ENCODE measurements around the gene ABCC3. TPM values are rescaled to one million over a fixed set of nuclear protein-coding genes. Genes with fewer than 3 reads are reported as not detected.
A peak's percentile ranks its signal among the peaks of the same experiment; 100 is the strongest.

Gene ABCC3
- total RNA-seq, 1 donor from 2014 or later, result 0.68 TPM

DNA sequence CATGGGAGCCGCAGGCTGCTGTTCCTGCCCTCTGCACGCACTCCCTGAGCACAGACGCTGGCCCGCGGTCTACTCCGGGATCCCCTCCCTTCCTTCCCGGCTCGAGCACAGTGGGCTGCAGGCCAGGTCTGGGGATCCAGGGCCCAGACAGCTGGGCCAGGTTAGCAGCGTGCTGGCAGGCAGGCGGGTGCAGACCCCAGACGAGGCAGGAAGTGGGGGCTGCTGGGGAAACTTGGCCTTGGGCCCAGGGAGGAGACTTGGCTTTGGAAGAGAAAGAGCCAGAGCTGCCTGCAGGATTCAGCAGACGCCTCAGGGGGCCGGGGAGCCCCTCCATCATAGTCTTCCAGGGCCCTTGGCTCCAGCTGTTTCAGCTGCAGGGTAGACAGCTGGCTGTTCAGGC is 30.2 kb upstream of the ABCC3 start:
- DNase-seq (ENCODE audit: missing footprints), result peak; percentile 89
- intact Hi-C loops (cut with DNase I), result no loop called here

DNA sequence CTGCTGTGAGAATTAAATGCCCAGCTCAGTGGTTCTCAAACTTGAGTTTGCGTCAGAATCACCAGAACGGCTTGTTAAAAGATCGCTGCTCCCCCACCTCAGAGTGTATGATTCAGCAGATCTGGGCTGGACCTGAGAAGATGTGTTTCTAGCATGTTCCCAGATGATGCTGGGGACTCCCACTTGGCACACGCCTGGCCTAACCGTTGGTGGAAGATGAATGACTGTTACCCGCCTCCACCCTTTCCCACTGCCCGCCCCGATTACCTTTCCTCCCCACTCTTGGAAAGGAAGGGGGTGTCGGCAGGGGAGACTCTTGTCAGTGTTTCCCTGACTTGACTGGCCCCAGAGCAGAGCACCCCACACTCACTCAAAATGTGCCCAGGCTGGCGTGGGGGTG is 29.3 kb upstream of the ABCC3 start:
- intact Hi-C loops (cut with DNase I), result no loop called here
- DNase-seq (ENCODE audit: missing footprints) (no peak), ATAC-seq (no peak)

More for the DNA sequence above, 30.2 kb upstream of the ABCC3 start:
- peak; percentile 80 for ATAC-seq

DNA sequence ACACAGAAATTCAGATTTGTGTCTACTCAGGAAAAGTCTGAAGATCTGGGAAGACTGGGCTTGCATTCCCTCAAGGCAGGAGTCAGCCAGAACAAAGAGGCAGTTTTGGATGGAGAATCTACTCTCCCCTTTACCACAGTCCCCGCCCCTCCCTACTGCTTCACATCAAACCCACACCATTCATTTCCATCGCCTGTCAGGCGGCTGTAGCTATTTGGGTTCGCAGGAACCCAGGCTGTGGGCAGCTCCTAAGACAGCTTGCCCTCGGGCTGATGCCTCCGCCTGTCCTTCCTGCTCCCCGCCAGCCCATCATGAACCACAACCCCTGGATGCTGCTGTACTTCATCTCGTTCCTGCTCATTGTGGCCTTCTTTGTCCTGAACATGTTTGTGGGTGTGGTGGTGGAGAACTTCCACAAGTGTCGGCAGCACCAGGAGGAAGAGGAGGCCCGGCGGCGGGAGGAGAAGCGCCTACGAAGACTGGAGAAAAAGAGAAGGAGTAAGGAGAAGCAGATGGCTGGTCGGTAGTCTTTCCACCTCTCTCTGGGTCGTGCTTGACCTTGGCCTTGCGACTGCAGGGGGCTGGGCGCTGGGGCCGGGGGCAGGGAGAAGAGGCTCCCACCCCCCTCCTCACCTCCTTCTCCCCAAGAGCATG is 27.0 kb upstream of the ABCC3 start:
- intact Hi-C loops (cut with DNase I), result no loop called here
- DNase-seq (ENCODE audit: missing footprints) (no peak), ATAC-seq (no peak)

DNA sequence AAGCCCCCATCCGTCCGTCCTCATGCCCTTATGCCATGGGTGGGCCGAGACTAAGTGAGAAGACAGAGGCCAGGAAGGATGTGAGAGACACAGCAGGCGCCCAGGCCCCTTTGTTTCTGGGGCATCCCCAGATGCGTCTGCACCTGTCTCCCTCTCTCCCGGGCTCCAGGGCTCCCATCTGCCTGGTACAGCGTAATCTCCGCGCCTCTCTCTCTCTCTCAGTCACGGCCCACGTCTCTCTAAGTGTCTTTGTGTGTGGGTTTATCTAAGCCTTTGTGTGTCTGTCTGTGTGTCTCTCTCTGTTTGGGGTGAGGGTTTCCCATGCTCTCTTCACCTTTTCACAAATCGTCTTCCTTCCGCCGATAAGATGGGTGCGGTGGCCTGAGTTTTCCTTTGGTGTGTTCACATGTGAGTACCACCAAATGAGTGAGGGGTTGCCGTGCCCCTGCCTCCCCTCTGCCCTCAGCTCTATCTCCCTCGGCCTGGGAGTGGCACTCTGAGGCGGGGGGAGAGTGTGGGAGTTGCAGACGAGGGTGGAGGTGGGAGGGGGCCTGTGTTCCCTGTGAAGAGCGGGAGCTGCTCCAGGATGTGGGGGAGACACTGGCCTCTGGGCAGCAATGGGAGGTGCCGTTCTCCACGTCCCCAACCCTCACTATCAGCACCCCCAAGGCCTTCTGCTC is 25.8 kb upstream of the ABCC3 start:
- intact Hi-C loops (cut with DNase I), result no loop called here
- DNase-seq (ENCODE audit: missing footprints) (no peak), ATAC-seq (no peak)

DNA sequence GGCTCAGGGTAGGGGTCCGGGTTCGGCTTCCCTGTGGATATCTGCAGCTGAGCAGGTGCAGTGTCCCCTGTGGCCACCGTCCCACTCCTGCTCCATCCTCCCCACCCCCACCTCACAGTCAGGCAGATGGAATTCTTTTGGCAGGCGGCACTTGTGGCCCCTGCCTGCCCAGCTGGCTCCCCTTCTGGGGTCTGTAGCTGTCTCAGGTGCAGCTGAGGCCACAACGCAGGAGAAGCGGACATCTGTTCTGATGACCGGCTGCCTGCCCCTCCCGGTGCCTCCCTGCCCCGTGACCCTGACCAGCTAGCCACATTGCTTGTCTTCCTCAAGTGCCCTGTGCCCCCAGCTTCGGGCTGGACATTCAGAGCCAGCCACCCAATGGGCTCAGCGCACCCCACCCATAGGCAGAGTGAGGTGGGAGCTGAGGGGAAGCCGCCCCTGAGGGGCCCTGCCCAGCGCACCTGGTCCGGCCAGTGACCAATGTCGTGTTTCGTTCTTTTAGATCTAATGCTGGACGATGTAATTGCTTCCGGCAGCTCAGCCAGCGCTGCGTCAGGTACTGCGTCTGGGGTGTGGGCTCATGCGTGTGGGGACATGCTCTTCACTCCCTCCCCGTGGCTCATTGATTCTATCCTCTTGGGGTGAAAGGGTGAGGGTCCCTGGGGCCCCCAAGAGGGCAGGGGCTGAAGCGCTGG is 25.2 kb upstream of the ABCC3 start:
- intact Hi-C loops (cut with DNase I), result no loop called here
- no peak for ATAC-seq
- DNase-seq (ENCODE audit: missing footprints), result no peak

DNA sequence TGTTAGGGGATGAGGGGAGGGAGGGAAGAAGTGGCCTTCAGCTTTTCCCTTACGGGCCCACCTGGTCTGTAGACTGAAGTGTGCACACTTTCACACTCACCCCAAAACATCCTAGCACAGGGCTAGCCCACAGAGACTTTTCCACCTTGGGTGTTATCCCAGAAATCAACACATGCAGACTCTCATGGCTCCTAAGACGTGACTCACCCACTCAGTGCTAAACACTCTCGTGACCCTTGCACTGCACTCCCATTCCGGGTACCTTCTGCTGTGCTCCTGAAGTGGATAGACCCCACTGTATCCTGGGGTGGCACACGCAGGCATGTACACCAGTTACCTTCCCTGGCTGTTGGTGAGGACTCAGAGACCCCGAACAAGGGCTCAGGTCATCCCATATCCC is 23.0 kb upstream of the ABCC3 start:
- intact Hi-C loops (cut with DNase I), result no loop called here
- ATAC-seq (no peak), DNase-seq (ENCODE audit: missing footprints) (no peak)

DNA sequence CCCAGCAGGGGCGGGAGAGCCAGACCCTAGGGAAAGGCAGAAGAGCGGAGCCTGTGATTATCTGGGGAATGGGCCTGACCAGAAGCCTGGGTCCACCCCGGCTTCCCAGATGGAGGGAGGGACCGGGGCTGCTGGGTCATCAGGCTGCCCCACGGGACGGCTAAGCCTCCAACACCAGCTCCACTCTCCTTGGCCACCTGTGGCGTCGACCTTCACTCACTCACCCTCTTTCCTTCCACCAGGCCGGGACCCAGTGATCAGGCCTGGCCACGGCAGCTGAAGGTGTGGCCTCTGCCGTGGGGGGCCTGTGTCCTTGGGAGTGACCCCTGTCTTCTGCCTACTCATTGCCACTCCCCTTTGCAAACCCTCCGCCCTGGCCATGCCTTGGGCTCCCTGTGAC is 22.4 kb upstream of the ABCC3 start:
- ATAC-seq, result no peak
- DNase-seq (ENCODE audit: missing footprints), result no peak
- intact Hi-C loops (cut with DNase I), result no loop called here

DNA sequence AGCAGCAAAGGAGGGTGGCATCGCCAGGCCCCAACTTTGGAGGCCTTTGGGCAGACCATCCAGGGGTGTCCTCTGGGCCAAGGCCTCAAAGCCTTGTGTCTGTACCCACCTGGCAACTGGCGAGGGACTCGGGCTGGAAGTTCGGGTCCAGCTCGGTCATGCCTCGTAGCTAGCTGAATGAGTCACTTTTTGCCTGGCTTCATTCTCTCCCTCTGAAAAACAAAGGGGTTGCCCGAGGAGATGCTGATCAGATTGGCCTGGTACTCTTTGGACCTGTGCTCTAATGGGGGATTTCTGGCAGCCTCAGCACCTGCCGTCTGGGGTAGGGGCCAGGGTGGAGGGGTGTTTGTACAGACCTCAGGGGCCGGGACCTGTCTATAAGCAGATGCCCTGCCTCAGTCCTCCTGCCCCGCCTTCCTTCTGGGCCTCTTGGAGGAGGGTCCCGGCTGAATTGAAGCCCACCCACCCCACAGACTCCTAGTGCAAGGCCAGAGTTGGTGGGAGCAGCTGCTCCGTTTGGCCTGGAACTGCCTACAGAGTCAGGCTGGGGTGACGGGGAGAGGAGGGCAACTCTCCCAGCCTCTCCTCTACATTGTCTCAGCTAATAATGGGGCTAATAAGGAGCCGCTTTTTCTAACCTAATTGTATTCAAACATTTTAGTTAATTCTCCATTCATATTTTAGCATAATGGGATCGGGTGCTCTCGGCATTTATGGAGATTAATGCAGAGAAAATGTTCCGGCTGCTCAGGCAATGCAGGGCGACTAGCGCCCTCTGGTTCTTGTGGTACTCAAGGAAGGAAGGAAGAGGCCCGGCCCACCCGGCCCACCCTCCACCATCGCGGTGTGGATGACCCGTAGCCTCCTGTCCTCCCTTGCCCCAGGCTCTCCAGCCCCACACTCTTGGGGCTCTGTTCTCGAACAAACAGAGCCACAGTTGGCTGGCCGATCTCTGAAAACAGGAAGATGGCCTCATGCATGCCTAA is 21.4 kb upstream of the ABCC3 start:
- ATAC-seq (no peak), DNase-seq (ENCODE audit: missing footprints) (no peak)
- intact Hi-C loops (cut with DNase I), result loop anchor here (1.0 kb wide), 1 partner anchor 62 kb away; no protein-coding TSS in a partner anchor

DNA sequence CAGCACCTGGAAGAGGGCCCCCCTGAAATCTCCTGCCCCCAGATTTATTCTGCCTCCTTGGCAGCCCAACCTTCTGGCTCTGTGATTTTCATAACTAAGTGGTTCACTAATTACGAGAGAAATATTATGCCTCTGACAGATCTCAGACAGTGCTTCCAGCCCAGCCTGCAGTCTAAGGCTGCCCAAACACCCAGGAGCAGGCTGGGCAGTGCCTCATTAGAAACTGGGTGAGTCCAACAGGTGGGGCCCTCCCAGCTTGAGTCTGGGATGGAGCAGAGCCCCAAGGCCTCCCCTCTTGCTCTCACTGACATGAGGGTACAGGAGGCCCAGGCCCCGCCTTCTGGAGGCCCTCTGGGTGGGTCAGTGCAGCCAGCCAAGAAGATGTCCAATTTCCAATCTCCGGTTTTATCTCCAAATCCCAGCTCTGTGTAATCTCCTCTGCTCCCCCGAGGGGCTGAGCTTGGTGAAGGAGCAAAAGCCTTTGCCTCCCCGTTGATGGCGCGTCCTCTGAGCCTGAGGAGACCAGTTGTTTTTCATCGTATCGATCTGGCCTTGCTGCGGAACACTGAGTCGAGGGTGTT is 20.1 kb upstream of the ABCC3 start:
- no peak for ATAC-seq
- intact Hi-C loops (cut with DNase I), result no loop called here

DNA sequence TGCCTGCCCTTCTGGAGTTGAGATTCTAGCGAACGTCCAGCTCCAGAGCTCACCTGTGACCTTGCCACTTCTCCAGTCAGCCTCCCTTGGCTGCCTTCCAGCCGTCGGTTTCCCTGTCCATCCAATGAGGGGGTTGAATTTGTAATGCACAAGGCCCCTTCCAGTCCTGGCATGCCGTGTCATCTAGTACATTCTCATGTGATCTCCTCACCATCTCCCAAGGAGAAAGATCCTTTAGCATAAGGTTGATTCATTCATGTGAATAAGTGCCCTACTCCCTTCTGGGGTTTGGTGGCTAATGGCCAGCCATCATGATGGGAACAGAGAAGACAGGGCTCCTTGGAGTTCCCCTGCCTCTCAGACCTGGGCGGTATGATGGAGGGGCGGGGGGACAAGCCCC is 18.9 kb upstream of the ABCC3 start:
- intact Hi-C loops (cut with DNase I), result no loop called here
- DNase-seq (ENCODE audit: missing footprints), result no peak
- ATAC-seq, result no peak

More for the DNA sequence above, 20.1 kb upstream of the ABCC3 start:
- no peak for DNase-seq (ENCODE audit: missing footprints)

DNA sequence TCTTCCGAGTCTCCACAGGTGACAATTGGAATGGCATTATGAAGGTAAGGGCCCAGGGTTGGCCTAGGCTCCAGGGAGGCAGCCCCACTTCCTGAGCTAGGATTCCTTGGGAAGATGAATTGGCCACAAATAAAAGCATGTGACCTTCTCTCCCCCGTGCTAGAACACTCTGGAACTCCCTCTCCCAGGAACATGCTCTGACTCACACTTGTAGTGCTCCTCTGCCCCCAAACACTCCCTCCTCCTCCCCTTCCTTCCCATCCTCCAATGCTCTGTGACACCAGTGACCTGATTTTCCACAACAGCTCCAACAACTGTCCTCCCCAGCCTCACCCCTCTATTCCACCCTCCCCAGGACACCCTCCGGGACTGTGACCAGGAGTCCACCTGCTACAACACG is 16.4 kb upstream of the ABCC3 start:
- DNase-seq (ENCODE audit: missing footprints) (no peak), ATAC-seq (no peak)
- intact Hi-C loops (cut with DNase I), result no loop called here

DNA sequence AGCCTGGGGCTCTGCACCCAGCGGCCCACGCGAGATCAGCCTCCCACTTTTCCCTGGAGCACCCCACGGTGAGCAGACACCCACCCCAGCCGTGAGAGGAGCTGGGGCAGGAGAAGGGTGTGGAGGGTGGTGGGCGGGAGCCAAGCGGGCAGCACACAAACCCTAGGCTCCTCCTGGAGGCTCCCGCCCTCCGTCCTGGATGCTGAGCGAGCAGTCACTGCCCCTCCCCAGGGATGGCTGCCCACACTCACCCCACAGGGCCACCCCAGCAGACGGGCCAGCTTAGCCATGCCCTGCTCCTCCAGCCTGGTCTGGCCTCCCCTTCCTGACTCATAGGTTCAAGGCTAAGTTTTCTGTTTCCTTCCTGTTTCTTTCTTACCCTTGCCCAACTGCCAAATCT is 15.7 kb upstream of the ABCC3 start:
- intact Hi-C loops (cut with DNase I), result no loop called here
- DNase-seq (ENCODE audit: missing footprints) (no peak), ATAC-seq (no peak)

DNA sequence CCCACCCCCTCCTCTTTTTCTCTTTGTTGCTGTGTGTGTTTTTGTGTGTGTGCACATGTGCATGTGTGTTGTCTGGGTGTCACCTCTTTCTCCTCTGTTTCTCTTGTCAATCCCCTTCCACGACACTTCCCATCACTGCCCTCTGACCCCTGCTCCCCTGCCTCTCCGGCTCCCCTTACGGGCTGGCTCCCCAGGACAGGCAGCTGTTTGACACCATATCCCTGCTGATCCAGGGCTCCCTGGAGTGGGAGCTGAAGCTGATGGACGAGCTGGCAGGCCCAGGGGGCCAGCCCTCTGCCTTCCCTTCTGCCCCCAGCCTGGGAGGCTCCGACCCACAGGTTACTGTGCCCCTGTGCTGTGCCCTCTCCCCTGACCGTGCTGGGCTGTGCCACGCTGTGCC is 15.2 kb upstream of the ABCC3 start:
- no peak for DNase-seq (ENCODE audit: missing footprints)
- intact Hi-C loops (cut with DNase I), result no loop called here
- no peak for ATAC-seq

DNA sequence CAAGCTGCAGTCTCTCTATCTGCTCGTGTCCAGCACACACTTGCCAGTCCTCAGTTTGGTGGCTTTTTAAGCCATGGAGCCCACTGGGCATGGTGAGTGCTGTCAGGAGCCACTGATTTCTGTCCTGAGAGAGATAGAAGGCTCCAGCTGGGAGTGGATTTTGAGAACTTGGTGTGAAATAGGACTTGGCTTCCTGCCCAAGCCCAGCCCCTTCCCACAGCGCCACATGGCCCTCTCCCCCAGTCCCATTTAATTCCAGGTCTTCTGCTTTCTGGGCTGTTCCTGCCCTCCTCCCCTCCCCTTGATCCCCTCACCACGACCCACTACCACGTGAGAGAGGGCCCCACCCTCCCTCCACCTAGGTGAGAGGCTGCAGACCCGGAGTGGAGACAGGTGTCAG is 14.4 kb upstream of the ABCC3 start:
- ATAC-seq (no peak), DNase-seq (ENCODE audit: missing footprints) (no peak)
- intact Hi-C loops (cut with DNase I), result no loop called here

DNA sequence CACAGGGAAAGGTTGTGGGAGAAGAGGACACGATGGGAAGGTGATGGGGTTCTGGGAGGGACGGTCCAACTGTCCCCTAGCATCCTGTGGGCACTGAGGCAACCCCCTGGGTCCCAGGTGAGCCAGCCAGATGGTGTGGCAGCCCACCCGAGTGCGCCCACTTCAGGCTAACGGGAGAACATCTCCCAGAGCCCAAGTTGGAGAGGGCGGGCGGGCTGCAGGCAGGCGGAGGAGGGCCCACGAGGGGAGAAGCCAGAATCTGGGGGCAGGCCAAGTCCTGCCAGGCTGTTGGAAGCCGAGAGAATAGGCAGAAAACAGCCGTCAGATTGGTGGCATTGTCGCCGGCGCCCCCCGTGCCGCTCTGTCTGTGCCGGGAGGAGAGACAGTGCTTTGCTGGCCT is 13.8 kb upstream of the ABCC3 start:
- intact Hi-C loops (cut with DNase I), result no loop called here
- DNase-seq (ENCODE audit: missing footprints), result no peak
- ATAC-seq, result no peak

DNA sequence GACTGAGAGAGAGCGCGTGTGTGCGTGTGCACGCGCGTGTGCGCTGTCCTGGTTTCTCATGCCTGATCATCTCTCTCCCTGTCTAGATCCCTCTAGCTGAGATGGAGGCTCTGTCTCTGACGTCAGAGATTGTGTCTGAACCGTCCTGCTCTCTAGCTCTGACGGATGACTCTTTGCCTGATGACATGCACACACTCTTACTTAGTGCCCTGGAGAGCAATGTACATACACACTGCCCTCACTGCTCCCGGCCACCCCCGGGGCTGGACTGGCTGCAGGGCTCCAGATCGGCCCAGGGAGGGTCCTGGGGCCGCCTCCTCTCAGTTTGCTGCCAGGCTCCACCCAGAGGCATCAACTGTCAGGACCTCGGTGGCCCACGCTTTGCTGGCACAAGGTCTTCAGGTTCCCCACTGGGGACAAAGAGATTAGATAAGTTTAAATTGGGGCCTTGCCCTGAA is 13.1 kb upstream of the ABCC3 start:
- ATAC-seq (no peak), DNase-seq (ENCODE audit: missing footprints) (no peak)
- intact Hi-C loops (cut with DNase I), result no loop called here

DNA sequence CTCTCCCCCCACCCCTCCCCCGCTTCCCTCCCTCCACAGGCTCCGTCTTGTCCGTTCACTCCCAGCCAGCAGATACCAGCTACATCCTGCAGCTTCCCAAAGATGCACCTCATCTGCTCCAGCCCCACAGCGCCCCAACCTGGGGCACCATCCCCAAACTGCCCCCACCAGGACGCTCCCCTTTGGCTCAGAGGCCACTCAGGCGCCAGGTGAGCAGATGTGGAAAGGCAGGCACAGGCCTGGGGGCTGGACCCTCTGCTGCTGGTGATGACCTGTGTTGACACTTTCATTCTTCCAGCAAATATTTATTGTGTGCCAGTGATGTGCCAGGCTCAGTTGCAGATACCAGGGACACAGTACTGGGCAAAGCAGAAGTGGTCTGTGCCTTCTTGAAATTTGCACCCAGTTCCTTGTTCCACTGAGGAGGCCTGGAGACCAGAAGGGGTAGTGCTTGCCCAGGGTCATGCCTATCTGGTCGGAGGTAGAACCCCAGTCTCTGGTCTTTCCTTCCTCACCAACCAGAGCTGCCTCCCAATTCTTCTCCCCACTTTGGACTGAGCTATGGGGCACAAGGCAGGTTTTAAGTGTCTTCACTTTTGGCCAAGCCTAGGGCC is 10.3 kb upstream of the ABCC3 start:
- ATAC-seq (no peak), DNase-seq (ENCODE audit: missing footprints) (no peak)
- intact Hi-C loops (cut with DNase I), result no loop called here

Data from Right ventricle myocardium inferior (tissue), 1 donor.